Panc1 (cell line): ENCODE results near the gene CEP192. TPM values are rescaled to one million over a fixed set of nuclear protein-coding genes. Genes with fewer than 3 reads are reported as not detected.

Source experiments
- ATAC-seq: fragments of 200-7000 bp; cut with Tn5 transposase; 2 replicates; pipeline ENCODE4 v1.9.1; 2020; ENCODE audit warnings: mild to moderate bottlenecking, moderate library complexity
- BruUV-seq: library from RNA; stranded (reverse); fragments of 400-500 nt; replicated peaks from 2 replicates; lab custom pipeline; 2021; lab: Mats Ljungman, UMichigan
- CTCF ChIA-PET: fragments of 300-600 bp; sonication (Branson Sonifier 250); formaldehyde crosslinking; loops from one replicate; lab custom pipeline; 2022; ENCODE audit warnings: antibody characterized with exemption; lab: Charles Lee
- POLR2A ChIA-PET: fragments of 300-600 bp; sonication (Branson Sonifier 250); formaldehyde crosslinking; loops from one replicate; lab custom pipeline; 2022; ENCODE audit warnings: antibody characterized with exemption; lab: Charles Lee
- DNase-seq: peaks from one replicate; pipeline ENCODE4 v3.0.0-alpha.2; 2010; ENCODE audit warnings: low read depth, low spot score
- H3K27ac ChIP-seq: 2 replicates; pipeline ENCODE4 v1.5.1; 2011; ENCODE audit warnings: mild to moderate bottlenecking, low read length, inconsistent platforms
- H3K27me3 ChIP-seq: fragments of 200-500 bp; sonication (Bioruptor generic); 2 replicates; pipeline ENCODE4 v1.6.0; 2014; ENCODE audit warnings: low read length, inconsistent platforms; ENCODE audit not compliant: control insufficient read depth, insufficient read depth
- H3K36me3 ChIP-seq: fragments of 200-500 bp; sonication (Bioruptor generic); 2 replicates; pipeline ENCODE4 v1.5.1; 2014; ENCODE audit warnings: inconsistent platforms, mild to moderate bottlenecking, low read length, moderate library complexity; ENCODE audit not compliant: control insufficient read depth, insufficient read depth
- H3K4me1 ChIP-seq: 2 replicates; pipeline ENCODE4 v1.5.1; 2011; ENCODE audit warnings: inconsistent platforms, mild to moderate bottlenecking, low read length, moderate library complexity; ENCODE audit not compliant: control insufficient read depth, insufficient read depth
- H3K4me3 ChIP-seq, 2 experiments: 2 replicates each; pipeline ENCODE4 v1.5.1; 2011 to 2012; ENCODE audit warnings: low read depth in 2 of 2, low read length in 2 of 2, mild to moderate bottlenecking in 2 of 2, inconsistent platforms in 1 of 2, moderate library complexity in 1 of 2
- H3K9me3 ChIP-seq: fragments of 200-500 bp; sonication (Bioruptor generic); 2 replicates; pipeline ENCODE4 v1.5.1; 2014; ENCODE audit warnings: low read depth, mild to moderate bottlenecking, inconsistent platforms, low read length, moderate library complexity; ENCODE audit not compliant: control insufficient read depth, insufficient read depth
- POLR2AphosphoS5 ChIP-seq: IDR thresholded peaks from 2 replicates; pipeline ENCODE4 v1.6.1; 2012; ENCODE audit warnings: mild to moderate bottlenecking, low read depth, low read length, moderate library complexity
- SIN3A ChIP-seq: IDR thresholded peaks from 2 replicates; pipeline ENCODE4 v1.6.1; 2012; ENCODE audit warnings: low read depth, mild to moderate bottlenecking, low read length, moderate library complexity, borderline replicate concordance; ENCODE audit not compliant: insufficient read depth
- TCF7L2 ChIP-seq: IDR thresholded peaks from 2 replicates; pipeline ENCODE4 v1.6.1; 2011; ENCODE audit warnings: mild to moderate bottlenecking, low read depth, low read length, inconsistent platforms
- in situ Hi-C: cut with HindIII; loops from 2 replicates; pipeline ENCODE4 v1.10.0; 2016; ENCODE audit warnings: low sequenced_read_pairs, low pct_unique_long_range_greater_than_20kb
- intact Hi-C: fragments of 100-400 bp; cut with micrococcal nuclease; formaldehyde crosslinking; loops from one replicate; pipeline ENCODE4 v1.10.0; 2022; ENCODE audit not compliant: unreplicated experiment
- total RNA-seq: library from RNA; stranded (reverse); gene quantifications from one replicate; pipeline ENCODE4 v1.2.1, GENCODE V29; 2021; ENCODE audit not compliant: unreplicated experiment
- TF ChIP-seq, protein P1 (sequence below): fragments of 450-650 bp; IDR thresholded peaks from 2 replicates; pipeline ENCODE4 v1.5.1; 2017; ENCODE audit warnings: mild to moderate bottlenecking
- TF ChIP-seq, protein P2 (sequence below), 2 experiments: IDR thresholded peaks; 2 replicates each; pipeline ENCODE4 v1.6.1; 2011 to 2012; ENCODE audit warnings: low read depth in 2 of 2, control low read depth in 1 of 2, low read length in 1 of 2, mild to moderate bottlenecking in 1 of 2, moderate library complexity in 1 of 2; ENCODE audit not compliant: insufficient read depth in 1 of 2

The CEP192 gene
- total RNA-seq, 1 experiment from 2014 or later, result 27.2 TPM

DNA sequence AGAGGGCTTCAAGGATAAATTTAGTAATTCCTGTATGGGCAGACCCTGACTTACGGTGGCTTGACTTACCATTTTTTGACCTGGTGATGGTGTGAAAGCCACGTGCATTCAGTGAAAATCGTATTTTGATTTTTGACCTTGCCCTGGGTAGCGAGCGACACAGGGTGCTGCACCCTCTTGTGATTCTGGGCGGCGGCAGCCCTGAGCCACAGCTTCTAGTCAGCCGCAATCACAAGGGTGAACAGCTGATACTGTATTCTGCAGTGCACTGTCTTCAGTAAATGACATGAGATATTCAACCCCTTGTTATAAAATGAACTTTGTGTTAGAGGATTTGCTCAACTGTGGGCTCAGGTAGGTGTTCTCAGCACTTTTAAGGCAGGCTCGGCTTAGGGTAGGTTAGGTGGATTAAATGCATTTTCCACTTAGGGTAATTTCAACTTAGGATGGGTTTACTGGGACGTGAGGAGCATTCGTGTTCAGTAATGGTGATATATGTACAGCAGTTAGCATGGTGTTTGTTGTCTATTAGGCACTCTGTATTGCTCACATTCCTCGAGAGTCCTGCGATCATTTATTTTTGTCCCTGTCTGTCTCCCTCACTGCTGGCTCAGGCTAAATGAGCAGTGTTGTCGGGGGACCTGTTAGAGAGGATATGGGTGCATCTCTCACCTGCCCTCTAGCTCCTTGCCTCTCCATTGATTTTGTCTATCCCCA lies 109.9 kb downstream of the CEP192 start:
- no TSS peak for BruUV-seq
- no peaks in the 10 kb centered on the region for H3K9me3 ChIP-seq
- in situ Hi-C loops, result no loop called here
- ChIA-PET CTCF (no interaction called here), POLR2A (no interaction called here)
- no peak overlapping the region for H3K27ac ChIP-seq
- no peak for TF ChIP-seq SIN3A
- no peak for TF ChIP-seq POLR2AphosphoS5
- TF ChIP-seq TCF7L2, result no peak
- TF ChIP-seq, protein P1, sequence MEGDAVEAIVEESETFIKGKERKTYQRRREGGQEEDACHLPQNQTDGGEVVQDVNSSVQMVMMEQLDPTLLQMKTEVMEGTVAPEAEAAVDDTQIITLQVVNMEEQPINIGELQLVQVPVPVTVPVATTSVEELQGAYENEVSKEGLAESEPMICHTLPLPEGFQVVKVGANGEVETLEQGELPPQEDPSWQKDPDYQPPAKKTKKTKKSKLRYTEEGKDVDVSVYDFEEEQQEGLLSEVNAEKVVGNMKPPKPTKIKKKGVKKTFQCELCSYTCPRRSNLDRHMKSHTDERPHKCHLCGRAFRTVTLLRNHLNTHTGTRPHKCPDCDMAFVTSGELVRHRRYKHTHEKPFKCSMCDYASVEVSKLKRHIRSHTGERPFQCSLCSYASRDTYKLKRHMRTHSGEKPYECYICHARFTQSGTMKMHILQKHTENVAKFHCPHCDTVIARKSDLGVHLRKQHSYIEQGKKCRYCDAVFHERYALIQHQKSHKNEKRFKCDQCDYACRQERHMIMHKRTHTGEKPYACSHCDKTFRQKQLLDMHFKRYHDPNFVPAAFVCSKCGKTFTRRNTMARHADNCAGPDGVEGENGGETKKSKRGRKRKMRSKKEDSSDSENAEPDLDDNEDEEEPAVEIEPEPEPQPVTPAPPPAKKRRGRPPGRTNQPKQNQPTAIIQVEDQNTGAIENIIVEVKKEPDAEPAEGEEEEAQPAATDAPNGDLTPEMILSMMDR, result no peak
- TF ChIP-seq, protein P2, sequence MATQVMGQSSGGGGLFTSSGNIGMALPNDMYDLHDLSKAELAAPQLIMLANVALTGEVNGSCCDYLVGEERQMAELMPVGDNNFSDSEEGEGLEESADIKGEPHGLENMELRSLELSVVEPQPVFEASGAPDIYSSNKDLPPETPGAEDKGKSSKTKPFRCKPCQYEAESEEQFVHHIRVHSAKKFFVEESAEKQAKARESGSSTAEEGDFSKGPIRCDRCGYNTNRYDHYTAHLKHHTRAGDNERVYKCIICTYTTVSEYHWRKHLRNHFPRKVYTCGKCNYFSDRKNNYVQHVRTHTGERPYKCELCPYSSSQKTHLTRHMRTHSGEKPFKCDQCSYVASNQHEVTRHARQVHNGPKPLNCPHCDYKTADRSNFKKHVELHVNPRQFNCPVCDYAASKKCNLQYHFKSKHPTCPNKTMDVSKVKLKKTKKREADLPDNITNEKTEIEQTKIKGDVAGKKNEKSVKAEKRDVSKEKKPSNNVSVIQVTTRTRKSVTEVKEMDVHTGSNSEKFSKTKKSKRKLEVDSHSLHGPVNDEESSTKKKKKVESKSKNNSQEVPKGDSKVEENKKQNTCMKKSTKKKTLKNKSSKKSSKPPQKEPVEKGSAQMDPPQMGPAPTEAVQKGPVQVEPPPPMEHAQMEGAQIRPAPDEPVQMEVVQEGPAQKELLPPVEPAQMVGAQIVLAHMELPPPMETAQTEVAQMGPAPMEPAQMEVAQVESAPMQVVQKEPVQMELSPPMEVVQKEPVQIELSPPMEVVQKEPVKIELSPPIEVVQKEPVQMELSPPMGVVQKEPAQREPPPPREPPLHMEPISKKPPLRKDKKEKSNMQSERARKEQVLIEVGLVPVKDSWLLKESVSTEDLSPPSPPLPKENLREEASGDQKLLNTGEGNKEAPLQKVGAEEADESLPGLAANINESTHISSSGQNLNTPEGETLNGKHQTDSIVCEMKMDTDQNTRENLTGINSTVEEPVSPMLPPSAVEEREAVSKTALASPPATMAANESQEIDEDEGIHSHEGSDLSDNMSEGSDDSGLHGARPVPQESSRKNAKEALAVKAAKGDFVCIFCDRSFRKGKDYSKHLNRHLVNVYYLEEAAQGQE (IDR thresholded peaks at IDR 0.05; ENCODE audit: insufficient read depth in 1 of 2, low read depth in 2 of 2, low read length in 1 of 2), result no peak
- DNase-seq (no peak), ATAC-seq (no peak)
- no peak overlapping the region for H3K4me3 ChIP-seq
- no peaks in the 10 kb centered on the region for H3K4me1 ChIP-seq
- intact Hi-C loops, result no loop called here
- H3K27me3 ChIP-seq, result no peaks in the 10 kb centered on the region
- H3K36me3 ChIP-seq, result peaks cover 13% of the 10 kb centered on the region

DNA sequence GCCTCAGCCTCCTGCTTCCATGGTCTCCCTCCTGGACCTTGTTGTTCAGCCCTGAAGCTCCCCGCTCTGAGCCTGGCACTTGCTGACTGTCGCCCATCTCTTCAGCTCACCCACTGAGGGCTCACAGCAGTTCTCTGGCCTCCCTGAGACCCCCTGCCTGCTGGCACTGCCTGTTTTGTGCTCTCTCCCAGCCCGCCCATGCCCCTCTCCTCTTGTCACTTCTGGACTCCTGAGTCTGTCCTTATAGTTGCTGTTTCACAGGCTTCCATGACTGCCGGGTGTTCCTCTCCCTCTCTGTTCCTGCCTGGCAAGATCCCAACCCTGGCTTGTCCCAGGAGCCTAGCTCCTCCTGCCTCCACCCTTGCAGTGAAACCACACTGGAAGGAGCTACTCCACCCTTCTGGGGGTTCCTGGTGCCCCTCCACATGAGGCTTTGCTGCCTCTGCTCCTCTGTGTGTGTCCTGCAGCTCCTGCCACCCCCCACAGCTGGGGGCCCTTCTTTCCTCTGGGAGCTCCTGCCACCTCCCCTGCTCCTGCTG lies 110.6 kb downstream of the CEP192 start:
- in situ Hi-C loops (no loop called here), intact Hi-C loops (no loop called here)
- no peak overlapping the region for H3K4me3 ChIP-seq
- ChIA-PET CTCF (no interaction called here), POLR2A (interaction anchor here (0.7 kb wide), 1 partner anchor 32 kb away, joined by 5 read pairs; no protein-coding TSS in a partner anchor)
- BruUV-seq, result no TSS peak
- peaks cover 10% of the 10 kb centered on the region for H3K36me3 ChIP-seq
- DNase-seq (no peak), ATAC-seq (no peak; the same call in 1 of the 2 replicates)
- H3K9me3 ChIP-seq, result no peaks in the 10 kb centered on the region
- TF ChIP-seq, protein P1, result no peak
- TF ChIP-seq, protein P2 (IDR thresholded peaks at IDR 0.05; ENCODE audit: insufficient read depth in 1 of 2, low read depth in 2 of 2, low read length in 1 of 2), result no peak
- TF ChIP-seq SIN3A (no peak), POLR2AphosphoS5 (no peak), TCF7L2 (no peak)
- no peaks in the 10 kb centered on the region for H3K27me3 ChIP-seq
- no peaks in the 10 kb centered on the region for H3K4me1 ChIP-seq
- no peak overlapping the region for H3K27ac ChIP-seq
